Testis (tissue), 2 donors: Measurements from ENCODE around the gene BNC2.

Experiments
- POLR2A ChIP-seq: fragments of 450-650 bp; IDR thresholded peaks from one replicate; pipeline ENCODE4 v1.6.1; 2017; ENCODE audit warnings: antibody characterized with exemption, mild to moderate bottlenecking, moderate library complexity
- TF ChIP-seq, protein P1 (sequence below), 3 experiments: fragments of 450-650 bp in 2 of 3; fragments of 200-600 bp in 1 of 3; sonication (generic) in 1 of 3; IDR thresholded peaks; one replicate each; pipeline ENCODE4 v1.5.1; 2016 to 2019; ENCODE audit warnings: antibody characterized with exemption in 3 of 3, mild to moderate bottlenecking in 2 of 3, moderate library complexity in 1 of 3

DNA sequence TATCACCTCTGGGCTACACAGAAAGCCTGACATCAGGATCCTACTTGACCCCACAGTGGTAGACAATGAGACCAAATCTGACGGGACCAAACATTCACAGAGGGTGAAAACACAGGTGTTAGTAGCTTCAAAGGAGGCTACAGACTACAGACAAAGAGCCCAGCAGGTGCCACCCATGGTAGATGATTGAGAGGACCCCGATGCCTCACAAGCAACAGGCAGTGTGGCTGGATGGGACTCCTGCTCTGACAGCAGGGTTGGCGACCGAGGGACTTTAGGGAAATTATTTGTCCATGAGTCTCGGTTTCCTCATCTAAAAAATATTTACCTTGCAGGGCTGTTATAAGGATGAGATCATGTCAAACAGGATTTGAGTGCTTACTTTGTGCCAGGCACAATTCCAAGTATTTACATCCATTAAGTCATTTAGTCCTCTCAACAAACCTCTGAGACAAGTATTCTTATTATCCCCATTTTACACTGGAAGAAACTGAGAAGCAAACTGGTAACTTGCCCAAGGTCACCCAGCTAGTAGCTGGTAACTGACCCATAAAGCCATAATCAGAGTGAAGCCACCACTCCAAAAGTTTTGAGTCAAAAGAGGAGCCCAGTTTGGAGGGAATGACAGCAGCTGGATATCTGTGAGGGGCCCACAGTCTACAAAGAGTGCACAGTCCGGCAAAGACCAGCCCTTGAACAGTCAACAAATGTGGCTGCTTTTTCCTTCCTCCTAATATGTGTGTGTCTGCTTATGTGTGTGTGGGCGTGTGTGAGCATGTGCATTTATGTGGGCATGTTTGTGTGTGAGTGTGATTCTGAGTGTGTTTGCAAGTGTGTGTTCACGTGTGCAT lies 502.0 kb downstream of the BNC2 start:
- TF ChIP-seq, protein P1, sequence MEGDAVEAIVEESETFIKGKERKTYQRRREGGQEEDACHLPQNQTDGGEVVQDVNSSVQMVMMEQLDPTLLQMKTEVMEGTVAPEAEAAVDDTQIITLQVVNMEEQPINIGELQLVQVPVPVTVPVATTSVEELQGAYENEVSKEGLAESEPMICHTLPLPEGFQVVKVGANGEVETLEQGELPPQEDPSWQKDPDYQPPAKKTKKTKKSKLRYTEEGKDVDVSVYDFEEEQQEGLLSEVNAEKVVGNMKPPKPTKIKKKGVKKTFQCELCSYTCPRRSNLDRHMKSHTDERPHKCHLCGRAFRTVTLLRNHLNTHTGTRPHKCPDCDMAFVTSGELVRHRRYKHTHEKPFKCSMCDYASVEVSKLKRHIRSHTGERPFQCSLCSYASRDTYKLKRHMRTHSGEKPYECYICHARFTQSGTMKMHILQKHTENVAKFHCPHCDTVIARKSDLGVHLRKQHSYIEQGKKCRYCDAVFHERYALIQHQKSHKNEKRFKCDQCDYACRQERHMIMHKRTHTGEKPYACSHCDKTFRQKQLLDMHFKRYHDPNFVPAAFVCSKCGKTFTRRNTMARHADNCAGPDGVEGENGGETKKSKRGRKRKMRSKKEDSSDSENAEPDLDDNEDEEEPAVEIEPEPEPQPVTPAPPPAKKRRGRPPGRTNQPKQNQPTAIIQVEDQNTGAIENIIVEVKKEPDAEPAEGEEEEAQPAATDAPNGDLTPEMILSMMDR (IDR thresholded peaks at IDR 0.05): no peak
- no peak for TF ChIP-seq POLR2A
